ENCODE data around the gene ADCY9. TPM values are rescaled to one million over a fixed set of nuclear protein-coding genes. Genes with fewer than 3 reads are reported as not detected.

Gene ADCY9
- total RNA-seq, 1 experiment from 2014 or later, result 4.7 TPM

GRCh38 chr16:3965306-3965705, 150.9 kb downstream of the ADCY9 start:
- H3K36me3 Mint-ChIP-seq (ENCODE audit: insufficient read depth in 1 of 3, low read depth in 3 of 3), result peaks cover 0 to 9% (median 8%) of the 10 kb centered on the region in 3 experiments; a peak in 3 of 7 replicates
- no peak overlapping the region for H4K5ac ChIP-seq (ENCODE audit: insufficient read length, low read depth, low read length)
- peaks cover 5% of the 10 kb centered on the region; the same call in 1 of the 2 replicates for H3K4me1 ChIP-seq (ENCODE audit: insufficient read depth, low read length)
- H3K9me3 Mint-ChIP-seq, result no peaks in the 10 kb centered on the region
- no peak overlapping the region for H3K56ac ChIP-seq (ENCODE audit: insufficient read length, low read depth, low read length)
- H2AK5ac ChIP-seq (ENCODE audit: insufficient read length, low read length), result no peak overlapping the region
- H2BK15ac ChIP-seq (ENCODE audit: low read depth, low read length), result no peak overlapping the region
- H3K79me2 ChIP-seq (ENCODE audit: insufficient read depth, low read length), result no peaks in the 10 kb centered on the region
- no peak overlapping the region for H3K27ac Mint-ChIP-seq
- no peak overlapping the region for H4K8ac ChIP-seq (replicated peaks; ENCODE audit: insufficient read length, low read depth, low read length)
- H3K27me3 Mint-ChIP-seq (ENCODE audit: low read depth), result peaks cover 2% of the 10 kb centered on the region
- no peak overlapping the region for H2BK5ac ChIP-seq (ENCODE audit: insufficient read length, low read length)
- H3K4me1 Mint-ChIP-seq, result peaks cover 20 to 32% of the 10 kb centered on the region in 2 experiments
- H3K4ac ChIP-seq (ENCODE audit: low read depth, low read length), result no peak overlapping the region
- H3K23me2 ChIP-seq (ENCODE audit: insufficient read length, low read depth, low read length, poor library complexity, severe bottlenecking), result no peaks in the 10 kb centered on the region
- H3K79me1 ChIP-seq (ENCODE audit: insufficient read depth, low read depth, low read length, poor library complexity, severe bottlenecking), result no peaks in the 10 kb centered on the region
- H3K27ac ChIP-seq (ENCODE audit: insufficient read length, low read depth, low read length), result no peak overlapping the region
- WGBS (ENCODE audit: extremely low coverage, insufficient read length, low lambda C conversion rate), result no CpG with 5 or more reads among the region's 15 CpGs
- no peak overlapping the region for H2BK120ac ChIP-seq (ENCODE audit: low read depth, low read length, poor library complexity, severe bottlenecking)
- H3K14ac ChIP-seq (ENCODE audit: insufficient read depth, low read length), result no peak overlapping the region
- no peak overlapping the region for H2AFZ ChIP-seq (ENCODE audit: low read length)
- H3K27me3 ChIP-seq (ENCODE audit: insufficient read depth, low read length), result no peaks in the 10 kb centered on the region
- H2BK20ac ChIP-seq (ENCODE audit: low read depth, low read length, poor library complexity, severe bottlenecking), result no peak overlapping the region
- no peak overlapping the region for H2BK12ac ChIP-seq (ENCODE audit: insufficient read length, low read depth, low read length)
- H3K4me3 Mint-ChIP-seq, result no peak overlapping the region; a peak in 1 of 5 replicates
- H4K91ac ChIP-seq (ENCODE audit: insufficient read length, low read depth, low read length), result no peak overlapping the region
- H3K9ac ChIP-seq (ENCODE audit: extremely low read depth, insufficient read length, low read length), result no peak overlapping the region
- DNase-seq, result no peak
- H3K18ac ChIP-seq (ENCODE audit: insufficient read length, low read depth, low read length), result no peak overlapping the region
- H3T11ph ChIP-seq (ENCODE audit: low read length), result no peak overlapping the region
- no peak for TF ChIP-seq CTCF (conservative IDR thresholded peaks at IDR 0.05)
- no peaks in the 10 kb centered on the region for H4K20me1 ChIP-seq (ENCODE audit: control insufficient read depth, insufficient read depth, insufficient read length)
- no peak overlapping the region for H3K4me2 ChIP-seq (ENCODE audit: insufficient read depth, insufficient read length, low read length)
- H3K9me3 ChIP-seq (ENCODE audit: control insufficient read depth, low read depth, low read length), result no peaks in the 10 kb centered on the region
- H3K23ac ChIP-seq (ENCODE audit: insufficient read length, low read depth, low read length), result no peak overlapping the region

Data from H9 (cell line).